Measurements from ENCODE around the gene MECP2. TPM values are rescaled to one million over a fixed set of nuclear protein-coding genes. Genes with fewer than 3 reads are reported as not detected.
A peak's percentile ranks its signal among the peaks of the same experiment; 100 is the strongest.

Gene MECP2
- total and polyA plus RNA-seq, 7 donors, result 27.6 to 54.4 (median 35.5) TPM

DNA sequence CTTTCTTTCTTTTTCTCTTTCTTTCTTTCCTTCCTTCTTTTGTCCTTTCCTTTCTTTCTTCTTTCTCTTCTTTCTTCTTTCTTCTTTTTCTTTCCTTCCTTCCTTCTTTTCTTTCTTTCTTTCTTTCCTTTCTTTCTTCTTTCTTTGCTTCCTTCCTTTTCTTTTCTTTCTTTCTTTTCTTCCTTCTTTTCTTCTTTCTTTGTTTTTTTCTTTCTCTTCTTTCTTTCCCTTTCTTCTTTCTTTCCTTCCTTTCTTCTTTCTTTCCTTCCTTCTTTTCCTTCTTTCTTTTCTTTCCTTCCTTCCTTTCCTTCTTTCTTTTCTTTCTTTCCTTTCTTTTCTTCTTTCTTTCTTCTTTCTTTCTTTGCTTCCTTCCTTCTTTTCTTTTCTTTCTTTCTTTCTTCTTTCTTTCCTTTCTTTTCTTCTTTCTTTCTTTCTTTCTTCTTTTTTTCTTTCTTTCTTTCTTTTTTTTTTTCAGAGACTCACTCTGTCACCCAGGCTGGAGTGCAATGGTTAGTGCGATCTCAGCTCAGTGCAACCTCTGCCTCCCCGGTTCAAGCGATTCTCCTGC, 106.4 kb downstream of the MECP2 start:
- DNase-seq (no peak), ATAC-seq (no peak)
- Histone ChIP-seq H3K27me3 (ENCODE audit: insufficient read depth in 3 of 3, low read length in 2 of 3) (no peaks in the 10 kb centered on the region), H3K4me1 (no peaks in the 10 kb centered on the region), H3K9me3 (no peaks in the 10 kb centered on the region), H3K4me3 (no peak overlapping the region), H3K36me3 (ENCODE audit: insufficient read depth in 1 of 2, low read depth in 1 of 2) (no peaks in the 10 kb centered on the region), H3K27ac (no peak overlapping the region)
- TF ChIP-seq, protein P1, sequence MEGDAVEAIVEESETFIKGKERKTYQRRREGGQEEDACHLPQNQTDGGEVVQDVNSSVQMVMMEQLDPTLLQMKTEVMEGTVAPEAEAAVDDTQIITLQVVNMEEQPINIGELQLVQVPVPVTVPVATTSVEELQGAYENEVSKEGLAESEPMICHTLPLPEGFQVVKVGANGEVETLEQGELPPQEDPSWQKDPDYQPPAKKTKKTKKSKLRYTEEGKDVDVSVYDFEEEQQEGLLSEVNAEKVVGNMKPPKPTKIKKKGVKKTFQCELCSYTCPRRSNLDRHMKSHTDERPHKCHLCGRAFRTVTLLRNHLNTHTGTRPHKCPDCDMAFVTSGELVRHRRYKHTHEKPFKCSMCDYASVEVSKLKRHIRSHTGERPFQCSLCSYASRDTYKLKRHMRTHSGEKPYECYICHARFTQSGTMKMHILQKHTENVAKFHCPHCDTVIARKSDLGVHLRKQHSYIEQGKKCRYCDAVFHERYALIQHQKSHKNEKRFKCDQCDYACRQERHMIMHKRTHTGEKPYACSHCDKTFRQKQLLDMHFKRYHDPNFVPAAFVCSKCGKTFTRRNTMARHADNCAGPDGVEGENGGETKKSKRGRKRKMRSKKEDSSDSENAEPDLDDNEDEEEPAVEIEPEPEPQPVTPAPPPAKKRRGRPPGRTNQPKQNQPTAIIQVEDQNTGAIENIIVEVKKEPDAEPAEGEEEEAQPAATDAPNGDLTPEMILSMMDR (IDR thresholded peaks at IDR 0.05), result no peak
- intact Hi-C loops (cut with DNase I), result no loop called here
- WGBS, 3 donors, result 93 to 100% (median 99%) methylated on average over 3 of the region's 3 CpGs

DNA sequence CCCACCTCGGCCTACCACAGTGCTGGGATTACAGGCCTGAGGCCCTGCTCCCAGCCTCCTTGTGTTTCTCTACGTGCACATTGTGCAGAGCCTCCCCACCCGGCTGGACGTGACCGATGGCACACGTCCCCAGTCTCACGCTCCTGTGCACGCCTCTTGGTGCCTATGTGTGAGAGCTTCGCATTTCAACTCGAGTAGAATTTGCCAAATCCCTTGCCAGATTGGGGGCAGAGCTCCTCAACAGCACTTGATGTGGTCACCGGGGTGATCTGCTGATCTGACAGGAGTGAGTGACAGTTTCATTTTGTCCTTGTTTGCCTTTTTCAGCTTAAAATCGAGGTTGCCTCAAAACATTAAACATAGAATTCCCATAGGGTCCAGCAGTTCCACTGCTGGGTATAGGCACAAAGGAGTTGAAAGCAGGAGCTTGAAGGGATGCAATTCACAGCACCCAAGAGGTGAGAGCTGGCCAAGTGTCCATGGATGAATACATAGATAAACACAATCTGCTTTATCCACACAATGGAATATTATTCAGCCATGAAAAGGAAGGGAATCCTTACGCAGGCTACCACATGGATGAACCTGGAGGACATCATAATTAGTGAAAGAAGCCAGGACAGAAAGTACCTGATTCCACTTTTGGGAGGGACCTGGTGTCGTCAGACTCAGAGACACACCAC, 107.4 kb downstream of the MECP2 start:
- no peak for ATAC-seq
- H3K4me3 ChIP-seq, result no peak overlapping the region
- no peaks in the 10 kb centered on the region for H3K36me3 ChIP-seq (ENCODE audit: insufficient read depth in 1 of 2, low read depth in 1 of 2)
- no peaks in the 10 kb centered on the region for H3K4me1 ChIP-seq
- no peak for DNase-seq
- H3K27ac ChIP-seq, result no peak overlapping the region
- TF ChIP-seq, protein P1 (IDR thresholded peaks at IDR 0.05), result no peak
- 89 to 91% (median 89%) methylated on average over 14 of the region's 14 CpGs for WGBS, 3 donors
- H3K27me3 ChIP-seq (ENCODE audit: insufficient read depth in 3 of 3, low read length in 2 of 3), result no peaks in the 10 kb centered on the region
- intact Hi-C loops (cut with DNase I), result no loop called here
- H3K9me3 ChIP-seq, result no peaks in the 10 kb centered on the region

DNA sequence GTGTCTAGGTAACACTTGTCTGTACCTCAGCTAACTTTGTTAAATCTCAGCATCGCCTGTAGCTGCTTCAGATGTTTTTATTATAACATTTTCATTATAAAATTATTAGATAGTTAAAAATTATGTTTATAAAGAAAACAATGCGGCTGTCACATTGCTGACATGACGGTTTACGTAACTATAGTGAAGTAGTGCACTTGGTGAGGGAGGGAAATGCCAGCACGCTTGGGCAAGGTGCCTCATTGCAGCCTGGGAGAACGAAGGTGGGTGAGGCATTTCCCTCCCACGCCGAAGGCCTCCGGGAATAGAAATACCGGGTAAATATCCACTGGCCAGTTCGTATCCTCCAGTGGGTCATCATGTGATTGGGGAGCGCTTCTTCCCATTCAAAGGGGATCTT, 109.0 kb downstream of the MECP2 start:
- H3K9me3 ChIP-seq, result no peaks in the 10 kb centered on the region
- H3K27me3 ChIP-seq (ENCODE audit: insufficient read depth in 3 of 3, low read length in 2 of 3), result no peaks in the 10 kb centered on the region
- H3K4me1 ChIP-seq, result no peaks in the 10 kb centered on the region
- WGBS, 3 donors, result 79 to 86% (median 83%) methylated on average over 11 to 12 of the region's 12 CpGs
- ATAC-seq (no peak), DNase-seq (no peak)
- H3K36me3 ChIP-seq (ENCODE audit: insufficient read depth in 1 of 2, low read depth in 1 of 2), result no peaks in the 10 kb centered on the region
- TF ChIP-seq, protein P1 (IDR thresholded peaks at IDR 0.05), result no peak
- H3K4me3 ChIP-seq, result no peak overlapping the region
- no peak overlapping the region for H3K27ac ChIP-seq
- intact Hi-C loops (cut with DNase I), result no loop called here

DNA sequence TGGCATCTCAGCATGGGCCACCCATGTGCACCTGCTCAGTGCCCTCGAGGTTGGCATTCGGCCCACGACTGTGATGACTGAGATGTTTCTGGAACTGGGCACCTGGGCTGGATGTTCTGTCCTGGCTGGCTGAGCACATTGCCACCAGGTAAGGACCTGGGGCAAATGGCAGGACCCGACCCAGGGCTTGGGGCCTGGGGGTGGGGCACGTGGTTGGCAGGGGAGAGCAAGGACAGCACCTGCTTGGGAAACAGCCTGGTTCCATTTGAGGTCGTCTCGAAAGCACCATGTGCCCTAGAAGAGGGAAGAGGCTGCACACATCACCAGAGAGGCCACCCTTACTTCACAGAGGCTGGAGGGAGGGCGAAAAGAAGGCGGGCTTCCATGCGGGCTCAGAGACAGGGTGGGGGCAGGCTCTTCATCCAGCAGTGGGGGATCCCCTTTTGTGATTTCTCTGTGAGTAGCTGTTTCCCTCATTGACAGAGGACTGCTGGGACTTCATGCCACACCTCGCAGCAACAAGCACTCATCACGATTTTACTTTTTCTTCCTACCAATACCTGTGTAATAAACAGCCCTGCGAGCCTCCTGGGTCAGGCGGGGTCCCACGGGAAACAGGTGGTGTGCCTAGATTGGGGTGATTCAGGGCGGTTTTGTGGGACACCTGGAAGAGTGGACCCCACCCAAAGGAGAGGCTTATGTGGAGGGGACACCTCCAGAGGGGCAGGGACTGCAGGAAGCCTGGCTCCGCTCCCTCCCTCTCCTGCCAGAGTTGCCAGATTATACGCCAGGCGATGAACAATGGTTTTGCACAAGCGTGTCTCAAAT, 113.0 kb downstream of the MECP2 start:
- ATAC-seq (peak in 1 of 4 donors; percentile 20), DNase-seq (no peak)
- whole genome bisulfite sequencing, 3 donors, result 68% methylated on average over 18 to 20 of the region's 20 CpGs
- no peak overlapping the region for H3K27ac ChIP-seq
- TF ChIP-seq, protein P1 (IDR thresholded peaks at IDR 0.05), result no peak
- no peaks in the 10 kb centered on the region for H3K27me3 ChIP-seq (ENCODE audit: insufficient read depth in 3 of 3, low read length in 2 of 3)
- H3K9me3 ChIP-seq, result no peaks in the 10 kb centered on the region
- no peak overlapping the region for H3K4me3 ChIP-seq
- intact Hi-C loops (cut with DNase I), result no loop called here
- no peaks in the 10 kb centered on the region for H3K4me1 ChIP-seq
- H3K36me3 ChIP-seq (ENCODE audit: insufficient read depth in 1 of 2, low read depth in 1 of 2), result peaks cover 0 to 9% of the 10 kb centered on the region in 2 donors

Data from psoas muscle (tissue), 8 donors.